HG02884 (cell line): ENCODE results near the gene PDGFC.
"Not testable (repeated sequence)": the region's sequence is repeated elsewhere in the genome, so short reads cannot be mapped to it uniquely, and the experiment has no call there.

ENCODE experiments used
- ATAC-seq: cut with Tn5 transposase; IDR thresholded peaks from one replicate; pipeline ENCODE4 v1.9.1; 2021; ENCODE audit warnings: mild to moderate bottlenecking, moderate library complexity; ENCODE audit not compliant: unreplicated experiment

PDGFC gene

DNA sequence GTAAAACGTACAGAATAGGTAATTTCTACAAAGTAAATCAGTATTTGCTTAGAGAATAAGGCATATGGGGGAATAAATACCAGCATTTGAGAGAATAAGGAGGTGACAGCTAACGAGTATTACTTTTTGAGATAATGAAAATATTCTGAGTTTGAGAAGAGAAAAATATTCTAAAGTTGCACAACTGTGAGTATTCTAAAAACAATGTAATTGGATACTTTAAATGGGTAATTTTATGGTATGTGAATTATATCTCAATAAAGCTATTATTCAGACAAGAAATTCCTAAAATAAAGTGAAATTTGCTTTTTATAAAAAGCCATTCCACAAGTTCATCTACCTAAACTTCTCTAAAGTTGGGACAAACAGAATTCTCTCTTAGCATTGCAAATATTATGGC lies 62.6 kb downstream of the PDGFC start:
- no peak for ATAC-seq

DNA sequence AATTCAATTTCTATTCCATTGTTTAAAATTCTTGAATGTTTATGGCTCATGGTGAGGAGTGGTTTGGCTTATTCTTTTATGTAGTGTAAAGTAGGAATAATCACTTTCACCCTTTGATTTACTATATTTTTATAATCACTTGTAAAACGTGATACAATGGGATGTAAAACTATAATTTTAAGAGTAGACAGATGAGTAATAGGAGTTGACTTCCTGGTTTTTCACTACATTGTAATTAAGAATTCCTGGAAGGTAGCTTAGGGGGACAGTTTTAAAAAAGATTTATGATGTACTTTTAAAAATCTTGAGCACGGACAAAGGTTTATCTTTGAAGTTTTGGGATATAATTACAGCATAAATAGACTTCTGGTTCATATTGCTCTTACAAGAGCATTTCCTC lies 65.3 kb downstream of the PDGFC start:
- no peak for ATAC-seq

DNA sequence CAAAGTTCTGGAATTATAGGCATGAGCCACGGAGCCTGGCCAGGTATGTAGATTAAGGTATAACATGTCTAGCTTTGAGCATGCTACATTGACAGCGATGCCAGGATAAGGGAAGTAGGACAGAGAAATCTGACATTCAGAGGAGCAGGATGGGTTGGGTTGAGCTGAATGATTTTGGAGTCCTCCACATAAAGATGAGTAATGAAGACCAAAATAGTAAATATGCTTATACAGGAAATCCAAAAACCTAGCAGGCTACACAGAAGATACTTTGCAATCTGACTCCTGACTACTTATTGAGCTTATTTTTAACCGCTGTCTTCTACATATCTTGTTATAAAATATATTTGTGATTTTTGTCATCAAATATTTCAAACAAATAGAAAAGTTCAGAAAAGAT lies 69.7 kb downstream of the PDGFC start:
- no peak for ATAC-seq

DNA sequence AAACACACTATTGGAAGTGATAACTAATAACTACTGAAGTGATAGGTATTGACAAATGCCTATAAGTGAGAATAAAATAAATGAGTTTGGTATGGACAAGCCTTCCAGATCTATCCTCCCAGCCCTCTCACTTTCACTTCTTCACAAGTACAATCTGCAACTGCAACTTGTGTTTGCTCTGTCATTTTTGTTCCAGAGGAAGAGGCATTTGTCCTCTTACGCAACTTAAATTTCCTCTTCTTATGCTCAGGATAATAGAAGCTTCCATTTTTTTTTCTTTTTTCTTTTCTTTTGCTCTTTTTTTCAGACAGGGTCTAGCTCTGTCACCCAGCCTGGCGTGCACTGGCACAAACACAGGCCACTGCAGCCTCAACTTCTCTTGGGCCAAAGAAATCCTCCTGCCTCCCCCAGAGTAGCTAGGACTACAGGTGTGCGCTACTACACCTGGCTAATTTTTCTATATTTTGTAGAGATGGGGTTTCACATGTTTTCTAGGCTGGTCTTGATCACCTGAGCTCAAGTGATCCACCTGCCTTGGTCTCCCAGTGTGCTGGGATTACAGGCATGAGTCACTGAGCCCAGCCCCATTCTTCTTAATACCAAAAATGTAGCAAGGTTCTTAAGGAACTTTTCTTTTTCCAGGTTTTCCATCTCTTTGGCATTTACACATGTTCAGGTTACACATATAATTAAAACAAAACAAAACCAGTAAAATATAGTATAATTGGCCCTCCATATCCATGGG lies 73.1 kb downstream of the PDGFC start:
- ATAC-seq, result no peak

DNA sequence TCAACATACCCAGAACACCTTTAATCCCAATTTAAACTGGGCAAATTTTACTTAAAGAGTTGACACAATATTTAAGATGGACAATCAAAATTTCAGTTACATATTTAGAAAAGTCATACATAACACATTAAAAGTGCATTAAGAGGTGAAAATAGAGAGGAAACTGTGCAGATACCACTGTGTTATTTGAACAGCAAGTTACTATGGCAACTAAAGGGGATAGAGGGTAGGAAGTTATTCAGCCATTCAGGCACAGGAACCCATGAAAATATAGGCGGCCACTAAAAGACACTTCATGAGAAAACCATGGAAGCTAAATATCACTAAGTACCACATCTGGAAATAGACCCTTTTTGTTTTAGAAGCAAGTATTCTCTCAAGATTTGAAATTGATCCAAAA lies 75.1 kb downstream of the PDGFC start:
- ATAC-seq, result no peak

GRCh38 chr4:156894234-156894633 lies 77.4 kb downstream of the PDGFC start:
- ATAC-seq, result no peak

GRCh38 chr4:156892805-156893204 lies 78.8 kb downstream of the PDGFC start:
- ATAC-seq, result no peak

GRCh38 chr4:156889616-156890594 lies 81.7 kb downstream of the PDGFC start:
- ATAC-seq, result no peak

GRCh38 chr4:156888762-156889161 lies 82.8 kb downstream of the PDGFC start:
- ATAC-seq, result no peak

DNA sequence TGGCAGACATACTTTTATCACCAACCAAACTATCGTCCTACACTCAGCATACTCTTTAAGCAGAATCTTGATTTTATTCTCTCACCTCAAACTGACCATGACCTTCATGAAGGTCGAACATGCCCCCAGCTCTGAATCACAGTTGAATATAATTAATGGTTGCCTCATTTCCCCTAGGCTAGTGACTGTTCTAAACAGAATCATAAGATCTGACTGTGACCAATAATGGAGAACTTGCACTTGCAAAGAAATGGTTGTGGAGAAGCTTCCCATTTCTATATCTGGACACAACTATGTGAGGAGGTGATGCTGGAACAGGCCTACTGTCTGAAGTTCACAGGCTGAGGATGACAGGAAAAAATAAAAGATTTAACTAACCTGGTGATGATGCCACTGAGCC lies 85.1 kb downstream of the PDGFC start:
- ATAC-seq, result no peak

DNA sequence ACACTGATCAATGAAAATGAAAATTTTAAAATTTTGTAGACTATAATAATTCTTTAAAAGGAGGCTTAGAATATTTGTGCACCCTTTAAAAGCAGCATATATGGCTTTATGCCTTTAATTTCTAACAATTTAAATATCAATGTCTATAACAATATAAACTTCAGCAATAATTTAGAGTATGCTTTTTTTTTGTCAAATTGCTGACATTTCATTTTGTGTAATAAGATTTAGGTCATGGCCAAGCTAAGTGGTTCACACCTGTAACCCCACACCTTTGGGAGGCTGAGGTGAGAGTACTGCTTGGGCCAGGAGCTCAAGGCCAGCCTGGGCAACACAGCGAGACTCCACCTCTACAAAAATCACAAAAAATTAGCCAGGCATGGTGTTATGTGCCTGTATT lies 86.2 kb downstream of the PDGFC start:
- no peak for ATAC-seq

DNA sequence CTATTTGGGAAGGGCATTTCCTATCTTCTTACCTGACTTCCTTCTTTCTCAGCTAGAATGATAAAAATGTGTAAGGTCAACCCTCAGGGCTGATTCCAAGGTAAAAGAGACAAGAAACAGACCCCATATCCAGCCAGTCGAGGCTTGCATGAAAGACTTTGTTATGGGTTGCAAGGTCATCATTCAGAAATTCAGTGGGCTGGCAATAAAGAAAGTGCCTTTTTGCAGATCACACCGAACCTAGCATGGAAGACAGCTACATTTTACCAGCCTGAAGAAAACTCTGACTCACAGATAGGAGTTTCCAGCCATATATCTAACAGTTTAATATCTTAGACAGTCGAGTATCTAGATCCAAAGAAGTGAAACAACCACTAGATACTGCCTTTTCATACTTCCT lies 87.4 kb downstream of the PDGFC start:
- ATAC-seq, result no peak

DNA sequence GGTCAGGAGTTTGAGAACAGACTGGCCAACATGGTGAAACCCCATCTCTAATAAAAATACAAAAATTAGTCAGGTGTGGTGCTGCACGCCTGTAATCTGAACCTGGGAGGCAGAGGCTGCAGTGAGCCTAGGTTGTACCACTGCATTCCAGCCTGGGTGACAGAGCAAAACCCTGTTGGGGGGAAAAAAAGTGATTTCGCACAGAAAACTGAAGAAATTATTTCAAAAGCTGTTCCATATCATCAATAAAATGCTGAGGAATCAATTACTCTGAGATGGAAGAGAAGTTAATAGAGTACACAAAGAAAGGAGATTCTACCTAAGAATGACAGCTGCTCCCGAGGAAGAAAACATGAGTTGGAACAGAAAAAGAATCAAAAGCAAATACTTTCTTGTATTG lies 95.9 kb downstream of the PDGFC start:
- ATAC-seq, result no peak

GRCh38 chr4:156875055-156875454 lies 96.5 kb downstream of the PDGFC start:
- no peak for ATAC-seq

DNA sequence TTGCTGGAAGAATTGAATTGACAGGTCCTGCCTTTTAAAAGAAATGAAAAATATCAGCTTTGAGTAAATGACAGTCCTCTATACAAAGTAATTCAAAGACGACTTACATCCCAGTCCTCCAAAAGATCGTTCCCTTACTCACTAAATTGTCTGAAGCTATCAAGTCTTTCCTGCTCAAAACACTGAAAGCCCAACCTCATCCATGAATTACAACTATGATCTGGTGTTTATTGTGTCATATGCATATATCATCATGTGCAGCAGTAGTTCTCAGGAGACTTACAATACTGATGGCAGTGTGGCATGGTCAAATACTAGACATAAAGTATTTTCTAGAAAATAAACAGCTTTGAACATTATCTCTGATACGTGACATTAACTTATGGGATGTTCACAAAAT lies 97.8 kb downstream of the PDGFC start:
- ATAC-seq, result no peak

- no peak for ATAC-seq
These were observed 100.7 kb downstream of the PDGFC start for GRCh38 chr4:156870861-156871260.

DNA sequence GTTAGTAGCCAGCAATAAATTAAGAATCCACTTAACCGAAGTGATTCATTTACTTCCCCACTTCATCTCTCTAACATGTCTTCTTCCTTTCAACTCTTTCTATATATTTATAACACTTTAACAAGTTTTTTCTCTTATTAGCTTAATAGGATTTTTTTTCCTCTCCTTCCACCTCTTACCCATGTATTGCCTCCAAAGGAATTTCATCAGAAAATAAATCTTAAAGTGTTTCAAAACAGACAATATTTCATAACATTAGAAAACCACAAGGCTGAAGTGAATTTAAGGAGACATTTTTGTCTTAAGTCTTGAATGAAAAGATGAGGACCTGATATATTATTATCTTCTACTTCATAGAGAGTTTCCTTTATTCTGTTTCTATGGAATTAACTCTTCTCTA lies 101.5 kb downstream of the PDGFC start:
- ATAC-seq, result no peak

- not testable (repeated sequence) for ATAC-seq
These were observed 105.5 kb downstream of the PDGFC start for GRCh38 chr4:156866088-156866487.

DNA sequence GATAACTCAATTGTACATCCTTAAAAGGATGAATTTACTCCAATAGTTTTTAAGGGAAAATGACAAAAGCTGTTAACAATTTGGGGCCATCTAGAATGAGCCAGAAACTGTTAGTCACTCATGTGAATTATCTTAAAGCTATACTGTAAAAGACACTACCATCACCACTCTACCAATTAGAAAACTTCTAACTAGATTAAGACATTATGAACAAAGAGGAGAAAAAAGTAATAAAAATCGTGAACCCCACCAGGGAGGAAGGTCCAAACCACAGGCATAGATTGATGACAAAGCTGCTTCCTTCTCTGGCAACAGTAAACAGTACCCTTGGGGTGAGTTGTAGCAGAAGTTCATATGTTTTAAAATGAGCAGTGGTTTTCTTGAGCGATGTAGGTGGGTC lies 106.1 kb downstream of the PDGFC start:
- no peak for ATAC-seq

DNA sequence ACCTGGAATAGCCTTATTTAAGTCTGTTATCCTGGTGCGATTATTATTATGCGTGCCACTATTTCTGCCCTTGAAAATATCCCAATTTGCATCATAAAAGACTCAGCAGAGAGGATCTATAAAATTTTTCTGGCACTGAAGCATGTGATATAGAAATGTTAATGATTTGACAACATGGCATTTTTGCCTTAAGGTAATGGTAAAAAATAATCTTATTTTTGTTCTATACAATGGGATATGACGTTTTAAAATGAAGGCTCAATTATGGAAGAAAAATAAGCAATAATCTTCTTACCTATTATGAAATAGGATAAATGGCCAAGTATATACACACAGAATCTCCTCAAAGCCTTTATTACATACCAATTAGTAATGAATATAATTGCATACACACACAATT lies 113.5 kb downstream of the PDGFC start:
- no peak for ATAC-seq

DNA sequence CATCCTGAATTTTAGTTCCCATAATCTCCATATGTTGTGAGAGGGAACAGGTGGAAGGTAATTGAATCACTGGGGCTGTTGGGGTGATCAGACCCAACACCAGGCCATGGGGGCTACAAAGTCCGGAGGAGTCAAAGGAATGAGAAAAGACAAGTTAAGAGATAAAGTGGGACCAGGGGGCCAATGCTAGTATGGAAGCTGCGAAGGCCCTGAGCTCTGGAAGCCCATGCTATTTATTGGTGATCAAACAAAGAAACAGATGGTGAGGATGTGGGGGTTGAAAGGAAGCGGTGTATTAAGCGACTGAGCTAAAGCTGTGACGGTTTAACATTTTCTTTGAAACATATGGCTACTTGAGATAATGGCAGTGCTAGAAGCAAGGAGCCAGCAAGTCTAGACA lies 132.8 kb downstream of the PDGFC start:
- ATAC-seq, result no peak
